Thyroid gland (tissue), 4 donors: Measurements from ENCODE around the gene BSG.

Experiments
- POLR2A ChIP-seq, 2 donors: fragments of 450-650 bp; IDR thresholded peaks; one replicate each; pipeline ENCODE4 v1.6.1; 2017; ENCODE audit warnings: antibody characterized with exemption in 2 of 2, mild to moderate bottlenecking in 2 of 2, moderate library complexity in 1 of 2
- TF ChIP-seq, protein P1 (sequence below), 6 experiments: fragments of 200-600 bp in 3 of 6; fragments of 450-650 bp in 3 of 6; sonication (generic) in 3 of 6; IDR thresholded peaks; one replicate each; pipeline ENCODE4 v1.5.1; 2016 to 2019; ENCODE audit warnings: antibody characterized with exemption in 6 of 6, mild to moderate bottlenecking in 2 of 6, inconsistent platforms in 1 of 6, moderate library complexity in 1 of 6

DNA sequence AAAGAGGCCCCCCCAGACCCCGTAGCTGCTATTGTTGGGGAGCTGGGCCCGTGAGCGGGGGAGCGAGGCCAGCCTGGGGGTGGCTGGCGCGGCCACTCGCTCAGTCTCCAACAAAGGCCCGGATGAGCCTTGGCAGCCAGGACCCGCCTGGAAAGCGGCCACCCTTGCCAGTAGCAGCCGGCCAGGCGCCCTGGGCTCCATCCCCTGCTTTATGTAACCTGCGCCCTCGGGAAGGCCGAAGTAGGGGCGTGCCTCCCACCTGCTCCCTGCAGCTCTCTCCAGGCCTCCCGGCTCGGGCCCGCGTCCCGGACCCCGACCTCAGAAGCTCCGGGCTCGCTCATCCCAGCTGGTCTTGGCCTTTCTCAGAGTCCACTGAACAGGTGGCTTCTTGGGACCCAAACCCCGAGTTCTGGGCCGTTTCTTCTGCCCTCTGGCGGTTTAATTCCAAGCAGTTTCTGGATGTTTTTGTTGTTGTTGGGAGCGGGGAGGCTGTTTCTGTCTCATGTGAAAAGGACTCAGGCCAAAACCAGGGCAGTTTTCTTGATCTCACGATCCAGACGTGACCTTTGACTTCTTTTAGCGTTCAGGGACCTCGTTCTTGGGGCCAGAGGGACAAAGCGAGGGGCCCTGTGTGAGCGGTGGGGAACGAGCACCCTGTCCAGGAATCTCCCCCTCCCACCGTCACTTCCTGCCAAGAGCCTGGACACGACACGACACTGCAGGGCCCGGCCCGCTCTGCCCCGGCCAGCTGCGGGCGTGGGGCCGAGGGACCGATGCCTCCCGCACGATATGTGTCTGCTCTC, 39.6 kb upstream of the BSG start:
- TF ChIP-seq, protein P1, sequence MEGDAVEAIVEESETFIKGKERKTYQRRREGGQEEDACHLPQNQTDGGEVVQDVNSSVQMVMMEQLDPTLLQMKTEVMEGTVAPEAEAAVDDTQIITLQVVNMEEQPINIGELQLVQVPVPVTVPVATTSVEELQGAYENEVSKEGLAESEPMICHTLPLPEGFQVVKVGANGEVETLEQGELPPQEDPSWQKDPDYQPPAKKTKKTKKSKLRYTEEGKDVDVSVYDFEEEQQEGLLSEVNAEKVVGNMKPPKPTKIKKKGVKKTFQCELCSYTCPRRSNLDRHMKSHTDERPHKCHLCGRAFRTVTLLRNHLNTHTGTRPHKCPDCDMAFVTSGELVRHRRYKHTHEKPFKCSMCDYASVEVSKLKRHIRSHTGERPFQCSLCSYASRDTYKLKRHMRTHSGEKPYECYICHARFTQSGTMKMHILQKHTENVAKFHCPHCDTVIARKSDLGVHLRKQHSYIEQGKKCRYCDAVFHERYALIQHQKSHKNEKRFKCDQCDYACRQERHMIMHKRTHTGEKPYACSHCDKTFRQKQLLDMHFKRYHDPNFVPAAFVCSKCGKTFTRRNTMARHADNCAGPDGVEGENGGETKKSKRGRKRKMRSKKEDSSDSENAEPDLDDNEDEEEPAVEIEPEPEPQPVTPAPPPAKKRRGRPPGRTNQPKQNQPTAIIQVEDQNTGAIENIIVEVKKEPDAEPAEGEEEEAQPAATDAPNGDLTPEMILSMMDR (IDR thresholded peaks at IDR 0.05) = peak in 5 of 6 experiments; percentile 19 to 58 (median 50)
- peak in 1 of 2 donors; percentile 19 for TF ChIP-seq POLR2A (IDR thresholded peaks at IDR 0.05)
